Right lobe of liver (tissue), 6 donors: ENCODE results near the gene C16orf54. TPM values are rescaled to one million over a fixed set of nuclear protein-coding genes. Genes with fewer than 3 reads are reported as not detected.
"Not testable (repeated sequence)": the region's sequence is repeated elsewhere in the genome, so short reads cannot be mapped to it uniquely, and the experiment has no call there.

ENCODE experiments used
- ATAC-seq, 4 donors: fragments of 200-7000 bp; cut with Tn5 transposase; one replicate each; pipeline ENCODE4 v1.9.1; 2020; ENCODE audit warnings: mild to moderate bottlenecking in 4 of 4, moderate library complexity in 4 of 4
- DNase-seq, 3 donors: peaks; one replicate each; pipeline ENCODE4 v3.0.0-alpha.2; 2020
- H3K27ac ChIP-seq, 3 donors: fragments of 200-600 bp; one replicate each; pipeline ENCODE4 v1.8.0; 2022
- H3K27me3 ChIP-seq, 2 donors: fragments of 200-600 bp; one replicate each; pipeline ENCODE4 v1.8.0; 2022
- H3K36me3 ChIP-seq, 4 donors: fragments of 200-600 bp; sonication (generic) in 1 of 4; one replicate each; pipeline versions ENCODE4 v1.5.1 to v1.8.0; 2017 to 2022; ENCODE audit warnings: control low read depth in 1 of 4
- H3K4me1 ChIP-seq, 4 donors: fragments of 200-600 bp; sonication (generic) in 1 of 4; one replicate each; pipeline versions ENCODE4 v1.5.1 to v1.8.0; 2017 to 2022; ENCODE audit warnings: control low read depth in 1 of 4
- H3K4me3 ChIP-seq, 3 donors: fragments of 200-600 bp; one replicate each; pipeline ENCODE4 v1.8.0; 2022
- H3K9me3 ChIP-seq, 4 donors: fragments of 200-600 bp; sonication (generic) in 1 of 4; one replicate each; pipeline versions ENCODE4 v1.5.1 to v1.8.0; 2017 to 2022; ENCODE audit warnings: control low read depth in 1 of 4
- POLR2A ChIP-seq: fragments of 450-650 bp; IDR thresholded peaks from one replicate; pipeline ENCODE4 v1.6.1; 2017; ENCODE audit warnings: antibody characterized with exemption, mild to moderate bottlenecking
- WGBS: methylation state at CpG from one replicate; pipeline ENCODE4 v1.1.6; 2018; ENCODE audit warnings: low coverage, low lambda C conversion rate; ENCODE audit not compliant: insufficient coverage; ENCODE audit errors: missing lambda C conversion rate; 5-methylcytosine and 5-hydroxymethylcytosine counted together
- intact Hi-C, 2 donors: fragments of 100-400 bp; cut with DNase I; formaldehyde crosslinking; loops; one replicate each; pipeline versions ENCODE4 v1.11.2 to v1.14.1; 2022
- total RNA-seq, 6 experiments: library from RNA; depleted of rRNA in 2 of 6; stranded (reverse); fragments of >200 nt in 2 of 6; fragmentation: NEBNext Ultra II Directional in 3 of 6; extraction: Animal tissue kit (Norgen Biotek cat#: 25700) in 3 of 6; gene quantifications; one replicate each; pipeline versions ENCODE4 v1.1.0 to v1.2.4, GENCODE V29; 2016 to 2023
- TF ChIP-seq, protein P1 (sequence below), 4 donors: fragments of 200-600 bp in 3 of 4; fragments of 450-650 bp in 1 of 4; IDR thresholded peaks; one replicate each; pipeline versions ENCODE4 v1.5.1 to v1.8.0; 2016 to 2022; ENCODE audit warnings: antibody characterized with exemption in 4 of 4, mild to moderate bottlenecking in 2 of 4
- donor health status: DM: no; HTN: yes; CAD: no.
- donor health status: DM: no; HTN: no; CAD: no.
- donor health status: DM: no; HTN: no; CAD: no.
- donor health status: DM: no; HTN: yes; CAD: no.
- donor health status: DM: no; HTN: yes; CAD: no.

Gene C16orf54
- total RNA-seq, 6 experiments from 2014 or later: 0.40 to 1.2 (median 0.66) TPM

- no peak for TF ChIP-seq POLR2A
- TF ChIP-seq, protein P1, sequence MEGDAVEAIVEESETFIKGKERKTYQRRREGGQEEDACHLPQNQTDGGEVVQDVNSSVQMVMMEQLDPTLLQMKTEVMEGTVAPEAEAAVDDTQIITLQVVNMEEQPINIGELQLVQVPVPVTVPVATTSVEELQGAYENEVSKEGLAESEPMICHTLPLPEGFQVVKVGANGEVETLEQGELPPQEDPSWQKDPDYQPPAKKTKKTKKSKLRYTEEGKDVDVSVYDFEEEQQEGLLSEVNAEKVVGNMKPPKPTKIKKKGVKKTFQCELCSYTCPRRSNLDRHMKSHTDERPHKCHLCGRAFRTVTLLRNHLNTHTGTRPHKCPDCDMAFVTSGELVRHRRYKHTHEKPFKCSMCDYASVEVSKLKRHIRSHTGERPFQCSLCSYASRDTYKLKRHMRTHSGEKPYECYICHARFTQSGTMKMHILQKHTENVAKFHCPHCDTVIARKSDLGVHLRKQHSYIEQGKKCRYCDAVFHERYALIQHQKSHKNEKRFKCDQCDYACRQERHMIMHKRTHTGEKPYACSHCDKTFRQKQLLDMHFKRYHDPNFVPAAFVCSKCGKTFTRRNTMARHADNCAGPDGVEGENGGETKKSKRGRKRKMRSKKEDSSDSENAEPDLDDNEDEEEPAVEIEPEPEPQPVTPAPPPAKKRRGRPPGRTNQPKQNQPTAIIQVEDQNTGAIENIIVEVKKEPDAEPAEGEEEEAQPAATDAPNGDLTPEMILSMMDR (IDR thresholded peaks at IDR 0.05): no peak
- no peak overlapping the region for H3K4me3 ChIP-seq
- no peak for ATAC-seq
- no peaks in the 10 kb centered on the region for H3K36me3 ChIP-seq
- H3K9me3 ChIP-seq: no peaks in the 10 kb centered on the region
- no peak overlapping the region for H3K27ac ChIP-seq
- 67% methylated on average over 1 of the region's 1 CpG for WGBS
- no peaks in the 10 kb centered on the region for H3K27me3 ChIP-seq
- H3K4me1 ChIP-seq: peaks cover 0 to 41% (median 10%) of the 10 kb centered on the region in 4 donors
- DNase-seq: no peak
- intact Hi-C loops: no loop called here
Observed at GRCh38 chr16:29756654-29757053, 10.9 kb upstream of the C16orf54 start.

GRCh38 chr16:29753516-29753915 lies 7.7 kb upstream of the C16orf54 start:
- 60% methylated on average over 1 of the region's 1 CpG for WGBS
- Histone ChIP-seq H3K4me1 (peaks cover 0 to 21% (median 7%) of the 10 kb centered on the region in 4 donors), H3K27me3 (no peaks in the 10 kb centered on the region), H3K9me3 (no peaks in the 10 kb centered on the region), H3K27ac (no peak overlapping the region), H3K4me3 (no peak overlapping the region), H3K36me3 (no peaks in the 10 kb centered on the region)
- DNase-seq: no peak
- no peak for ATAC-seq
- no peak for TF ChIP-seq POLR2A
- TF ChIP-seq, protein P1 (IDR thresholded peaks at IDR 0.05): no peak
- intact Hi-C loops: no loop called here

DNA sequence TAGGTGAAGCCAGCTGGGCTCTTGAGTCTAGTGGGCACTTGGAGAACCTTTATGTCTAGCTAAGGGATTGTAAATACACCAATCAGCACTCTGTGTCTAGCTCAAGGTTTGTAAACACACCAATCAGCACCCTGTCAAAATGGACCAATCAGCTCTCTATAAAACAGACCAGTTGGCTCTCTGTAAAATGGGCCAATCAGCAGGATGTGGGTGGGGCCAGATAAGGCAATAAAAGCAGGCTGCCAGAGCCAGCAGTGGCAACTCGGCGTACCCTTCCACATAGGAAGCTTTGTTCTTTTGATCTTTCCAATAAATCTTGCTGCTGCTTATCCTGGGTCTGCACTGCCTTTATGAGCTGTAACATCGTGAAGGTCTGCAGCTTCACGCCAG lies 3.0 kb upstream of the C16orf54 start:
- H3K4me1 ChIP-seq, ATAC-seq, H3K4me3 ChIP-seq, H3K27ac ChIP-seq, H3K27me3 ChIP-seq, DNase-seq, intact Hi-C loops, H3K9me3 ChIP-seq, H3K36me3 ChIP-seq: not testable (repeated sequence)
- WGBS: 93% methylated on average over 4 of the region's 4 CpGs

DNA sequence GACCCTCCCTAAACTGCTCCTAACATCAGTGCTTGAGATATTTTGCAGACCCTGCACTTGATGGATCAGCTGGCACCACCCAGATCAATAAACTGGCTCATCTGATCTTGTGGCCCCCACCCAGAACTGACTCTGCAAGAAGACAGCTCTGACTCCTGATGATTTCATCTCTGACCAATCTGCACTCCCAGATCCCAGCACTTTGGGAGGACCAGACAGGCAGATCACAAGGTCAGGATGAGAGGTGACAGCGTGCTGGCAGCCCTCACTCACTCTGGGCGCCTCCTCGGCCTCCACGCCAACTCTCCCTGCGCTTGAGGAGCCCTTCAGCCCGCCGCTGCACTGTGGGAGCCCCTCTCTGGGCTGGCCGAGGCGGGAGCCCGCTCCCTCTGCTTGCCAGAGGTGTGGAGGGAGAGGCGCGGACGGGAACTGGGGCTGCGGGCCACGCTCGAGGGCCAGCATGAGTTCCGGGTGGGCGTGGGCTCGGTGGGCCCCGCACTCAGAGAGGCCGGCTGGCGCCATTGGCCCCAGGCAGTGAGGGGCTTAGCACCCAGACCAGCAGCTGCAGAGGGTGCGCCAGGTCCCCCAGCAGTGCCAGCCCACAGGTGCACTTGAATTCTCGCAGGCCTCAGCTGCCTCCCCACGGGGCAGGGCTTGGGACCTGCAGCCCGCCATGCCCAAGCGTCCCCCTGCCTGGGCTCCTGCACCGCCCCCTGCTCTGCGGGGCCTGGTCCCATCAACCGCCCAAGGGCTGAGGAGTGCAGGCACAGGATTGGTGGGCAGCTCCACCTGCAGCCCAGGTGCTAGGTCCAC lies 2.4 kb upstream of the C16orf54 start:
- Histone ChIP-seq H3K9me3 (no peaks in the 10 kb centered on the region), H3K4me3 (no peak overlapping the region), H3K4me1 (no peaks in the 10 kb centered on the region), H3K27ac (no peak overlapping the region), H3K27me3 (no peaks in the 10 kb centered on the region), H3K36me3 (no peaks in the 10 kb centered on the region)
- ATAC-seq: no peak
- TF ChIP-seq, protein P1 (IDR thresholded peaks at IDR 0.05): no peak
- 98% methylated on average over 8 of the region's 30 CpGs for WGBS
- intact Hi-C loops: no loop called here
- no peak for DNase-seq

- H3K4me1 ChIP-seq, ATAC-seq, DNase-seq, H3K4me3 ChIP-seq, H3K9me3 ChIP-seq, H3K36me3 ChIP-seq, H3K27me3 ChIP-seq, intact Hi-C loops: not testable (repeated sequence)
- WGBS: 51% methylated on average over 2 of the region's 4 CpGs
- peak overlapping the region in 1 of 3 donors; percentile 40 for H3K27ac ChIP-seq
Observed at GRCh38 chr16:29746518-29746917, 728 bp upstream of the C16orf54 start.
